Right lobe of liver (tissue), 4 donors: ENCODE measurements around the gene BTBD19.
"Not testable (repeated sequence)": the region's sequence is repeated elsewhere in the genome, so short reads cannot be mapped to it uniquely, and the experiment has no call there.

Experiments used
- CTCF ChIP-seq, 4 donors: fragments of 200-600 bp in 3 of 4; fragments of 450-650 bp in 1 of 4; IDR thresholded peaks; one replicate each; pipeline versions ENCODE4 v1.5.1 to v1.8.0; 2016 to 2022; ENCODE audit warnings: antibody characterized with exemption in 4 of 4, mild to moderate bottlenecking in 2 of 4
- POLR2A ChIP-seq: fragments of 450-650 bp; IDR thresholded peaks from one replicate; pipeline ENCODE4 v1.6.1; 2017; ENCODE audit warnings: antibody characterized with exemption, mild to moderate bottlenecking
- donor health status: DM: no; HTN: no; CAD: no.
- donor health status: DM: no; HTN: no; CAD: no.
- donor health status: DM: no; HTN: yes; CAD: no.

GRCh38 chr1:44824392-44824791 is 16.1 kb downstream of the BTBD19 start:
- TF ChIP-seq POLR2A; CTCF (IDR thresholded peaks at IDR 0.05): not testable (repeated sequence)
